Keratinocyte (primary cell): Measurements from ENCODE around the gene NCR1. TPM values are rescaled to one million over a fixed set of nuclear protein-coding genes. Genes with fewer than 3 reads are reported as not detected.

ENCODE experiments used
- DNase-seq: peaks from one replicate; pipeline ENCODE4 v3.0.0-alpha.2; 2011; ENCODE audit warnings: low read depth, missing footprints, low spot score
- FAIRE-seq: peaks from 2 replicates; lab custom pipeline; 2011; peaks lifted over from hg19 to GRCh38; lab: Jason Lieb, UNC
- H2AFZ ChIP-seq: 2 replicates; pipeline ENCODE4 v1.6.0; 2012; ENCODE audit warnings: low read length, control low read depth, inconsistent platforms; ENCODE audit not compliant: control insufficient read depth
- H3K27ac ChIP-seq: 2 replicates; pipeline ENCODE4 v1.5.1; 2011; ENCODE audit warnings: low read length; ENCODE audit not compliant: control insufficient read depth, insufficient read depth
- H3K27me3 ChIP-seq: 3 replicates; pipeline ENCODE4 v1.6.0; 2011; ENCODE audit warnings: low read length; ENCODE audit not compliant: control insufficient read depth, insufficient read depth; ENCODE audit errors: extremely low read depth
- H3K36me3 ChIP-seq, 2 experiments: 2 replicates in 1 of 2; 3 replicates in 1 of 2; pipeline ENCODE4 v1.5.1; 2011; ENCODE audit warnings: low read length in 2 of 2, mild to moderate bottlenecking in 1 of 2; ENCODE audit not compliant: control insufficient read depth in 2 of 2, insufficient read depth in 2 of 2; ENCODE audit errors: extremely low read depth in 1 of 2
- H3K4me1 ChIP-seq: 3 replicates; pipeline ENCODE4 v1.5.1; 2011; ENCODE audit warnings: low read length; ENCODE audit not compliant: control insufficient read depth, insufficient read depth; ENCODE audit errors: extremely low read depth
- H3K4me2 ChIP-seq: 3 replicates; pipeline ENCODE4 v1.6.0; 2011; ENCODE audit warnings: low read depth, low read length; ENCODE audit not compliant: control insufficient read depth, insufficient read depth; ENCODE audit errors: extremely low read depth
- H3K4me3 ChIP-seq, 3 experiments: fragments of 200-600 bp in 1 of 3; sonication (generic) in 1 of 3; 2 replicates in 2 of 3; 3 replicates in 1 of 3; pipeline ENCODE4 v1.5.1; 2011 to 2016; ENCODE audit warnings: low read length in 3 of 3, mild to moderate bottlenecking in 3 of 3, control low read depth in 2 of 3, inconsistent platforms in 1 of 3, low read depth in 1 of 3, mixed read lengths in 1 of 3, mixed run types in 1 of 3, moderate library complexity in 1 of 3; ENCODE audit not compliant: control insufficient read depth in 2 of 3, insufficient read depth in 2 of 3; ENCODE audit errors: extremely low read depth in 1 of 3
- H3K79me2 ChIP-seq: 2 replicates; pipeline ENCODE4 v1.6.0; 2012; ENCODE audit warnings: low read length; ENCODE audit not compliant: control insufficient read depth, insufficient read depth
- H3K9ac ChIP-seq: 3 replicates; pipeline ENCODE4 v1.6.0; 2011; ENCODE audit warnings: low read length; ENCODE audit not compliant: control insufficient read depth, insufficient read depth; ENCODE audit errors: extremely low read depth
- H3K9me1 ChIP-seq: 3 replicates; pipeline ENCODE4 v1.6.0; 2011; ENCODE audit warnings: low read length; ENCODE audit not compliant: control insufficient read depth, insufficient read depth; ENCODE audit errors: extremely low read depth
- H3K9me3 ChIP-seq: 2 replicates; pipeline ENCODE4 v1.5.1; 2012; ENCODE audit warnings: low read depth, low read length; ENCODE audit not compliant: control insufficient read depth
- H4K20me1 ChIP-seq: 3 replicates; pipeline ENCODE4 v1.6.0; 2011; ENCODE audit warnings: low read length; ENCODE audit not compliant: control insufficient read depth, insufficient read depth; ENCODE audit errors: extremely low read depth
- EZH2 ChIP-seq: IDR thresholded peaks from one replicate; pipeline ENCODE4 v1.6.1; 2012; ENCODE audit warnings: inconsistent platforms, mild to moderate bottlenecking, low read length, moderate library complexity
- dilution Hi-C: fragments of 300-500 bp; cut with MboI; formaldehyde crosslinking; loops from one replicate; pipeline ENCODE4 v1.7.0; 2020; ENCODE audit warnings: low sequenced_read_pairs; ENCODE audit not compliant: extremely low pct_ligation_motif_present
- polyA plus RNA-seq, 5 experiments: library from polyadenylated mRNA; depleted of rRNA in 3 of 5; stranded (reverse) in 3 of 5; stranded (forward) in 1 of 5; unstranded in 1 of 5; fragments of >200 nt; gene quantifications; 1 replicate in 1 of 5; 2 replicates in 3 of 5; 3 replicates in 1 of 5; pipeline versions ENCODE4 v1.2.1 to v1.2.3, GENCODE V29; 2011 to 2012; ENCODE audit warnings: missing spikeins in 2 of 5, low read depth in 1 of 5, low replicate concordance in 1 of 5
- TF ChIP-seq, protein P1 (sequence below), 3 experiments: IDR thresholded peaks in 1 of 3; conservative IDR thresholded peaks in 1 of 3; optimal IDR thresholded peaks in 1 of 3; 2 replicates in 2 of 3; 3 replicates in 1 of 3; pipeline versions ENCODE3 to v1.5.1; 2011; ENCODE audit warnings: low read length in 3 of 3, mild to moderate bottlenecking in 3 of 3, moderate library complexity in 2 of 3, control low read depth in 1 of 3, inconsistent platforms in 1 of 3; ENCODE audit not compliant: insufficient read depth in 2 of 3; ENCODE audit errors: extremely low read depth in 1 of 3

Gene NCR1
- polyA plus RNA-seq, 1 donor (not counting 4 experiments of a cell fraction or from before 2014, with no cell fraction given): not detected

DNA sequence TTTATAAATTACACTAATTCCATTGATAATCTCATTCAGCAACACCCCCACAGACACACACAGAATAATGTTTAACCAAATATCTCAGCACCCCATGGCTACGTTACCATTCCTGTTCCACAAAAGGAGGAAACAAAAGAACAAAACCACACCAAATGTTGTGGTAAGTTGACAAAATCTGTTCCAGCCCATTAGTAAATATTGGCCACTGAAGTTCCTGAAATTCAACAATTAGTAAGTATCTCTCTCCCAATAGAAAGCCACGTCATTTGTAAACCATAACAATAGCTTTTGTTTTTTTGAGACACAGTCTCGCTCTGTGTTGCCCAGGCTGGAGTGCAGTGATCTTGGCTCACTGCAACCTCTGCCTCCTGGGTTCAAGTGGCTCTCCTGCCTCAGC lies 34.3 kb upstream of the NCR1 start:
- H3K79me2 ChIP-seq: no peaks in the 10 kb centered on the region
- dilution Hi-C loops: no loop called here

DNA sequence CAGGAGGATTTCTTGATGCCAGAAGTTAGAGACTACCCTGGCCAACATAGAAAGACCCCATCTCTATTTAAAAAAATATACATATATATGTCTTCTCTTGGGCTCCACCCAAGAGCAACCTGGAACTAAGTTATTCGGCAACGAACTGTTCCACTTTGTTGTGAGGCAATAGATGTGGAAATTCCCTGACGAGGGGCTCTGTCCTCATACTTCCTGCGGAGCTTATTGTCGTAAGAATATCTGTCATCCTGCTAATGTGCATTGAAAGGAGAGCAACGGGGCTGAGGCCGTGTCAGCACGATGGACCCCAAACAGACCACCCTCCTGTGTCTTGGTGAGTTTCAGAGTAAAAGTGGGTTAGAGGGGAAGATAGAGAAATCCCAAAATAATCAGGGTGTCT lies 32.0 kb upstream of the NCR1 start, which contains the start of gene FCAR:
TSS of gene FCAR (plus strand) at position 246 of the 400 bp plus-strand sequence. CDS start at position 301, 55 bp downstream.
- TF ChIP-seq, protein P1, sequence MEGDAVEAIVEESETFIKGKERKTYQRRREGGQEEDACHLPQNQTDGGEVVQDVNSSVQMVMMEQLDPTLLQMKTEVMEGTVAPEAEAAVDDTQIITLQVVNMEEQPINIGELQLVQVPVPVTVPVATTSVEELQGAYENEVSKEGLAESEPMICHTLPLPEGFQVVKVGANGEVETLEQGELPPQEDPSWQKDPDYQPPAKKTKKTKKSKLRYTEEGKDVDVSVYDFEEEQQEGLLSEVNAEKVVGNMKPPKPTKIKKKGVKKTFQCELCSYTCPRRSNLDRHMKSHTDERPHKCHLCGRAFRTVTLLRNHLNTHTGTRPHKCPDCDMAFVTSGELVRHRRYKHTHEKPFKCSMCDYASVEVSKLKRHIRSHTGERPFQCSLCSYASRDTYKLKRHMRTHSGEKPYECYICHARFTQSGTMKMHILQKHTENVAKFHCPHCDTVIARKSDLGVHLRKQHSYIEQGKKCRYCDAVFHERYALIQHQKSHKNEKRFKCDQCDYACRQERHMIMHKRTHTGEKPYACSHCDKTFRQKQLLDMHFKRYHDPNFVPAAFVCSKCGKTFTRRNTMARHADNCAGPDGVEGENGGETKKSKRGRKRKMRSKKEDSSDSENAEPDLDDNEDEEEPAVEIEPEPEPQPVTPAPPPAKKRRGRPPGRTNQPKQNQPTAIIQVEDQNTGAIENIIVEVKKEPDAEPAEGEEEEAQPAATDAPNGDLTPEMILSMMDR (optimal IDR thresholded peaks at IDR 0.05 in 1 of 3, IDR thresholded peaks at IDR 0.05 in 1 of 3, conservative IDR thresholded peaks at IDR 0.05 in 1 of 3; ENCODE audit: extremely low read depth in 1 of 3, insufficient read depth in 2 of 3, low read length in 3 of 3): no peak
- TF ChIP-seq EZH2: no peak

More for the DNA sequence above, 34.3 kb upstream of the NCR1 start:
- Histone ChIP-seq H3K9me3 (no peaks in the 10 kb centered on the region), H3K4me3 (no peak overlapping the region), H3K9me1 (no peaks in the 10 kb centered on the region), H3K36me3 (no peaks in the 10 kb centered on the region), H3K4me1 (no peaks in the 10 kb centered on the region), H3K9ac (no peak overlapping the region), H3K27me3 (no peaks in the 10 kb centered on the region), H2AFZ (no peak overlapping the region), H3K27ac (no peak overlapping the region), H4K20me1 (no peaks in the 10 kb centered on the region), H3K4me2 (no peak overlapping the region)
- FAIRE-seq: no peak
- no peak for DNase-seq
- TF ChIP-seq, protein P1 (optimal IDR thresholded peaks at IDR 0.05 in 1 of 3, IDR thresholded peaks at IDR 0.05 in 1 of 3, conservative IDR thresholded peaks at IDR 0.05 in 1 of 3; ENCODE audit: extremely low read depth in 1 of 3, insufficient read depth in 2 of 3, low read length in 3 of 3): no peak
- no peak for TF ChIP-seq EZH2

More for the DNA sequence above, 32.0 kb upstream of the NCR1 start, which contains the start of gene FCAR:
- Histone ChIP-seq H3K4me2 (no peak within 1 kb of the TSS), H3K4me1 (no peaks in the 10 kb centered on the region), H3K27me3 (no peaks in the 10 kb centered on the region), H4K20me1 (no peaks in the 10 kb centered on the region), H3K27ac (no peak within 1 kb of the TSS), H3K9me3 (no peaks in the 10 kb centered on the region), H3K4me3 (no peak within 1 kb of the TSS), H3K9ac (no peak within 1 kb of the TSS), H2AFZ (no peak within 1 kb of the TSS), H3K9me1 (no peaks in the 10 kb centered on the region), H3K36me3 (no peaks in the 10 kb centered on the region), H3K79me2 (no peaks in the 10 kb centered on the region)
- FAIRE-seq (no peak), DNase-seq (no peak)
- dilution Hi-C loops: no loop called here
